GM12878 (cell line): ENCODE data around the gene TM4SF4. TPM values are rescaled to one million over a fixed set of nuclear protein-coding genes. Genes with fewer than 3 reads are reported as not detected.

Experiments used
- ATAC-seq: fragments of 200-7000 bp; cut with Tn5 transposase; 3 replicates; pipeline ENCODE4 v1.9.1; 2020; ENCODE audit warnings: mild to moderate bottlenecking, moderate library complexity
- BruUV-seq: library from RNA; stranded (reverse); fragments of 400-500 nt; replicated peaks from 2 replicates; lab custom pipeline; 2021; lab: Mats Ljungman, UMichigan
- CTCF ChIA-PET: fragments of 300-600 bp; sonication (Branson Sonifier 250); formaldehyde crosslinking; extraction: SDS; loops from one replicate; lab custom pipeline; 2021; ENCODE audit warnings: inconsistent platforms; lab: Yijun Ruan, JAX
- POLR2A ChIA-PET: fragments of 350-600 bp; formaldehyde crosslinking; extraction: SDS; loops from one replicate; lab custom pipeline; 2021; ENCODE audit warnings: inconsistent platforms; lab: Charles Lee
- RAD21 ChIA-PET: fragments of 300-600 bp; sonication (Branson Sonifier 250); formaldehyde crosslinking; loops from one replicate; lab custom pipeline; 2023; ENCODE audit warnings: antibody characterized with exemption; ENCODE audit not compliant: unreplicated experiment; lab: Charles Lee
- SMC1A ChIA-PET: fragments of 300-600 bp; sonication (Branson Sonifier 250); formaldehyde crosslinking; loops from one replicate; lab custom pipeline; 2023; ENCODE audit not compliant: unreplicated experiment, uncharacterized antibody; lab: Charles Lee
- DNase-seq: peaks from one replicate; pipeline ENCODE4 v3.0.0-alpha.2; 2011; ENCODE audit warnings: low read depth, low spot score
- FAIRE-seq: peaks from 3 replicates; lab custom pipeline; 2011; peaks lifted over from hg19 to GRCh38; lab: Jason Lieb, UNC
- H2AFZ ChIP-seq: 2 replicates; pipeline ENCODE4 v1.6.0; 2011; ENCODE audit warnings: low read depth, low read length, control low read depth; ENCODE audit not compliant: control insufficient read depth
- H3K27ac ChIP-seq: 2 replicates; pipeline ENCODE4 v1.5.1; 2011; ENCODE audit warnings: control low read depth; ENCODE audit not compliant: control insufficient read depth, insufficient read depth
- H3K27me3 ChIP-seq, 2 experiments: replicated peaks in 1 of 2; 2 replicates each; pipeline versions ENCODE4 v1.6.0 to v1.6.1; 2011; ENCODE audit warnings: low read length in 1 of 2; ENCODE audit not compliant: control insufficient read depth in 2 of 2, insufficient read depth in 2 of 2
- H3K36me3 ChIP-seq, 2 experiments: 2 replicates each; pipeline ENCODE4 v1.5.1; 2011; ENCODE audit warnings: low read length in 1 of 2; ENCODE audit not compliant: control insufficient read depth in 2 of 2, insufficient read depth in 2 of 2
- H3K4me1 ChIP-seq: 2 replicates; pipeline ENCODE4 v1.6.1; 2011; ENCODE audit warnings: mild to moderate bottlenecking, low read length, moderate library complexity, mixed read lengths; ENCODE audit not compliant: control insufficient read depth, insufficient read depth
- H3K4me2 ChIP-seq: 2 replicates; pipeline ENCODE4 v1.6.0; 2011; ENCODE audit warnings: control low read depth; ENCODE audit not compliant: control insufficient read depth, insufficient read depth
- H3K4me3 ChIP-seq: fragments of 200-600 bp; sonication (generic); 2 replicates; pipeline ENCODE4 v1.5.1; 2016
- H3K79me2 ChIP-seq: 2 replicates; pipeline ENCODE4 v1.6.0; 2011; ENCODE audit warnings: low read length; ENCODE audit not compliant: control insufficient read depth, insufficient read depth
- H3K9ac ChIP-seq: 2 replicates; pipeline ENCODE4 v1.8.0; 2011; ENCODE audit warnings: low read length, control low read depth, mixed read lengths; ENCODE audit not compliant: control insufficient read depth, insufficient read depth
- H3K9me3 ChIP-seq: replicated peaks from 3 replicates; pipeline ENCODE4 v1.5.1; 2011; ENCODE audit warnings: mild to moderate bottlenecking, low read length; ENCODE audit not compliant: control insufficient read depth, insufficient read depth
- H4K20me1 ChIP-seq: 2 replicates; pipeline ENCODE4 v1.6.0; 2011; ENCODE audit not compliant: control insufficient read depth, insufficient read depth
- CEBPB ChIP-seq, 2 experiments: fragments of 150-350 bp in 1 of 2; IDR thresholded peaks; 2 replicates each; pipeline ENCODE4 v1.6.1; 2012 to 2014; ENCODE audit warnings: low read depth in 2 of 2, low read length in 2 of 2, borderline replicate concordance in 1 of 2, inconsistent platforms in 1 of 2
- CTCF ChIP-seq, 3 experiments: IDR thresholded peaks in 2 of 3; conservative IDR thresholded peaks in 1 of 3; 2 replicates each; pipeline ENCODE4 v1.5.1; 2011; ENCODE audit warnings: low read depth in 3 of 3, low read length in 3 of 3, mild to moderate bottlenecking in 3 of 3, control low read depth in 2 of 3, moderate library complexity in 2 of 3, inconsistent platforms in 1 of 3, mixed read lengths in 1 of 3; ENCODE audit not compliant: control insufficient read depth in 2 of 3, insufficient read depth in 1 of 3; ENCODE audit errors: extremely low read depth in 1 of 3
- EGR1 ChIP-seq, 2 experiments: IDR thresholded peaks; 1 replicate in 1 of 2; 2 replicates in 1 of 2; pipeline ENCODE4 v1.6.1; 2011 to 2012; ENCODE audit warnings: low read depth in 2 of 2, low read length in 2 of 2, borderline replicate concordance in 1 of 2, mild to moderate bottlenecking in 1 of 2, moderate library complexity in 1 of 2
- FOXM1 ChIP-seq: IDR thresholded peaks from 2 replicates; pipeline ENCODE4 v1.6.1; 2012; ENCODE audit warnings: low read depth, mild to moderate bottlenecking, inconsistent platforms, low read length, moderate library complexity
- HDGF ChIP-seq: fragments of 450-650 bp; IDR thresholded peaks from 2 replicates; pipeline ENCODE4 v1.6.1; 2016; ENCODE audit warnings: antibody characterized with exemption
- IKZF1 ChIP-seq: fragments of 450-650 bp; conservative IDR thresholded peaks from 2 replicates; pipeline ENCODE4 v1.6.1; 2017; ENCODE audit warnings: antibody characterized with exemption, mild to moderate bottlenecking
- RAD21 ChIP-seq: IDR thresholded peaks from 2 replicates; pipeline ENCODE4 v1.6.1; 2011; ENCODE audit warnings: mild to moderate bottlenecking, low read depth, low read length, moderate library complexity; ENCODE audit not compliant: insufficient read depth
- RFX5 ChIP-seq: IDR thresholded peaks from 2 replicates; pipeline ENCODE4 v1.6.1; 2011; ENCODE audit warnings: low read depth, low read length, improper control_type of control experiment
- SIN3A ChIP-seq: IDR thresholded peaks from 2 replicates; pipeline ENCODE4 v1.6.1; 2012; ENCODE audit warnings: low read depth, low read length, improper control_type of control experiment
- SMAD1 ChIP-seq: fragments of 450-650 bp; IDR thresholded peaks from 2 replicates; pipeline ENCODE4 v1.6.1; 2018; ENCODE audit warnings: mild to moderate bottlenecking, low read depth; ENCODE audit not compliant: partially characterized antibody
- SMC3 ChIP-seq: IDR thresholded peaks from 2 replicates; pipeline ENCODE4 v1.6.1; 2011; ENCODE audit warnings: low read length, improper control_type of control experiment, borderline replicate concordance
- TCF3 ChIP-seq: IDR thresholded peaks from 2 replicates; pipeline ENCODE4 v1.6.1; 2012; ENCODE audit warnings: low read depth, mild to moderate bottlenecking, low read length, borderline replicate concordance; ENCODE audit not compliant: insufficient read depth
- WGBS: methylation state at CpG from one replicate; pipeline ENCODE4 v1.1.6; 2016; ENCODE audit warnings: low lambda C conversion rate; ENCODE audit not compliant: insufficient replicate concordance, insufficient coverage; ENCODE audit errors: missing lambda C conversion rate; 5-methylcytosine and 5-hydroxymethylcytosine counted together
- in situ Hi-C: fragments of 300-500 bp; cut with MboI; formaldehyde crosslinking; loops from 9 replicates; pipeline ENCODE4 v1.14.3; 2018; ENCODE audit warnings: mixed read lengths
- intact Hi-C: fragments of 100-400 bp; cut with micrococcal nuclease; formaldehyde crosslinking; loops from one replicate; pipeline ENCODE4 v1.14.2; 2022; ENCODE audit not compliant: unreplicated experiment
- polyA plus RNA-seq, 11 experiments: library from polyadenylated mRNA; depleted of rRNA in 4 of 11; unstranded in 6 of 11; stranded (reverse) in 5 of 11; fragments of >200 nt; fragmentation: Nextera tagmentation in 4 of 11; fragmentation: Illumina TruSeq in 1 of 11; extraction: Ambion mirVana in 4 of 11; extraction: Trizol in 1 of 11; gene quantifications; 1 replicate in 1 of 11; 2 replicates in 10 of 11; pipeline versions ENCODE4 v1.2.1 to v1.2.3, GENCODE V29; 2011 to 2016; ENCODE audit warnings: inconsistent platforms in 2 of 11, missing spikeins in 2 of 11, low read depth in 1 of 11
- total RNA-seq, 4 experiments: library from RNA; depleted of rRNA in 3 of 4; stranded (reverse); fragments of >200 nt in 3 of 4; fragmentation: Illumina TruSeq in 1 of 4; extraction: Trizol in 1 of 4; gene quantifications; 2 replicates each; pipeline versions ENCODE4 v1.2.1 to v1.2.3, GENCODE V29; 2013 to 2021

TM4SF4 gene
- total and polyA plus RNA-seq, 10 of the 15 experiments (the other 5 are each of a cell fraction or from before 2014, with no cell fraction given): 0.06 to 1.3 TPM; not detected in 8

GRCh38 chr3:149493315-149494021, 19.0 kb downstream of the TM4SF4 start:
- RAD21 ChIA-PET: interaction anchor here (1.1 to 3.4 kb wide), 2 partner anchors 13 to 277 kb away, joined by 3 to 17 read pairs; no protein-coding TSS in a partner anchor
- intact Hi-C loops: loop anchor here (1.0 kb wide), 2 partner anchors 278 to 315 kb away; no protein-coding TSS in a partner anchor

GRCh38 chr3:149494022-149494758, 19.7 kb downstream of the TM4SF4 start:
- H3K4me3 ChIP-seq: no peak overlapping the region
- no TSS peak for BruUV-seq
- no peaks in the 10 kb centered on the region for H3K79me2 ChIP-seq
- 10% methylated on average over 11 of the region's 11 CpGs for WGBS
- no peak overlapping the region for H3K9ac ChIP-seq
- CTCF ChIA-PET: interaction anchor here (0.5 to 3.2 kb wide), 15 partner anchors 8 to 314 kb away, joined by 3 to 27 read pairs (median 4); no protein-coding TSS in a partner anchor
- H3K4me1 ChIP-seq: no peaks in the 10 kb centered on the region
- intact Hi-C loops: loop anchor here (1.0 kb wide), 2 partner anchors 277 to 314 kb away; no protein-coding TSS in a partner anchor
- H2AFZ ChIP-seq: no peak overlapping the region; the same call in 1 of the 2 replicates
- no peak for DNase-seq
- no peaks in the 10 kb centered on the region for H4K20me1 ChIP-seq
- no peaks in the 10 kb centered on the region; a peak in 1 of 4 replicates for H3K27me3 ChIP-seq
- peak; percentile 83 for ATAC-seq
- H3K4me2 ChIP-seq: no peak overlapping the region
- RAD21 ChIA-PET: interaction anchor here (0.6 to 3.4 kb wide), 3 partner anchors 19 to 314 kb away, joined by 3 to 17 read pairs (median 5); no protein-coding TSS in a partner anchor
- no peaks in the 10 kb centered on the region for H3K9me3 ChIP-seq
- TF ChIP-seq SMAD1 (no peak), CTCF (IDR thresholded peaks at IDR 0.05 in 2 of 3, conservative IDR thresholded peaks at IDR 0.05 in 1 of 3; ENCODE audit: control insufficient read depth in 2 of 3, extremely low read depth in 1 of 3, insufficient read depth in 1 of 3, low read depth in 3 of 3, low read length in 3 of 3) (peak; percentile 57 to 80 (median 75)), FOXM1 (0 out of 2 replicates have a peak, but pooled peaks have one; percentile 16), TCF3 (no peak), RAD21 (peak; percentile 86), SMC3 (peak; percentile 53; the same call in 1 of the 2 replicates), EGR1 (IDR thresholded peaks at IDR 0.05; ENCODE audit: borderline replicate concordance in 1 of 2, low read depth in 2 of 2, low read length in 2 of 2) (no peak)
- SMC1A ChIA-PET: interaction anchor here (0.7 to 1.5 kb wide), 6 partner anchors 9 to 314 kb away, joined by 3 to 6 read pairs (median 3); no protein-coding TSS in a partner anchor
- in situ Hi-C loops: no loop called here
- FAIRE-seq: peak; percentile 62
- POLR2A ChIA-PET: no interaction called here
- no peak overlapping the region for H3K27ac ChIP-seq
- no peaks in the 10 kb centered on the region for H3K36me3 ChIP-seq

More at GRCh38 chr3:149493315-149494021, 19.0 kb downstream of the TM4SF4 start:
- Histone ChIP-seq H3K4me2 (no peak overlapping the region), H3K36me3 (no peaks in the 10 kb centered on the region), H3K4me3 (no peak overlapping the region), H3K79me2 (no peaks in the 10 kb centered on the region), H3K4me1 (no peaks in the 10 kb centered on the region), H4K20me1 (no peaks in the 10 kb centered on the region), H3K27ac (no peak overlapping the region)
- no TSS peak for BruUV-seq
- FAIRE-seq: no peak
- 78% methylated on average over 8 of the region's 8 CpGs for WGBS
- TF ChIP-seq IKZF1 (no peak), CEBPB (IDR thresholded peaks at IDR 0.05; ENCODE audit: borderline replicate concordance in 1 of 2, low read depth in 2 of 2, low read length in 2 of 2) (no peak), RFX5 (no peak), SIN3A (no peak), HDGF (no peak)
- TF ChIP-seq, all 136 proteins: peak for 0
- DNase-seq: no peak
- ChIA-PET SMC1A (interaction anchor here (0.9 to 1.2 kb wide), 3 partner anchors 15 to 98 kb away, joined by 3 read pairs; no protein-coding TSS in a partner anchor), CTCF (interaction anchor here (0.5 to 1.4 kb wide), 12 partner anchors 9 to 314 kb away, joined by 3 to 6 read pairs (median 4); no protein-coding TSS in a partner anchor), POLR2A (no interaction called here)
- no peak for ATAC-seq
- no peaks in the 10 kb centered on the region for H3K9me3 ChIP-seq
- H3K9ac ChIP-seq: no peak overlapping the region
- in situ Hi-C loops: no loop called here
- H3K27me3 ChIP-seq: no peaks in the 10 kb centered on the region; a peak in 1 of 4 replicates
- H2AFZ ChIP-seq: no peak overlapping the region
